Ishikawa (cell line): Measurements from ENCODE around the gene XBP1.

Experiments
- CEBPB ChIP-seq: IDR thresholded peaks from 2 replicates; pipeline ENCODE4 v1.6.1; 2012
- CREB1 ChIP-seq: IDR thresholded peaks from 2 replicates; pipeline ENCODE4 v1.6.1; 2012; ENCODE audit warnings: low read depth
- EGR1 ChIP-seq: IDR thresholded peaks from 2 replicates; pipeline ENCODE4 v1.6.1; 2012
- EP300 ChIP-seq: IDR thresholded peaks from 2 replicates; pipeline ENCODE4 v1.6.1; 2012; ENCODE audit warnings: borderline replicate concordance
- FOXM1 ChIP-seq: IDR thresholded peaks from 2 replicates; pipeline ENCODE4 v1.6.1; 2012; ENCODE audit warnings: low read depth, borderline replicate concordance
- MAX ChIP-seq: IDR thresholded peaks from 2 replicates; pipeline ENCODE4 v1.6.1; 2012
- NFIC ChIP-seq: IDR thresholded peaks from 2 replicates; pipeline ENCODE4 v1.6.1; 2012
- RAD21 ChIP-seq: IDR thresholded peaks from 2 replicates; pipeline ENCODE4 v1.6.1; 2012; ENCODE audit warnings: low read depth
- TAF1 ChIP-seq: IDR thresholded peaks from 2 replicates; pipeline ENCODE4 v1.6.1; 2012; ENCODE audit warnings: low read depth, mild to moderate bottlenecking
- TCF12 ChIP-seq: IDR thresholded peaks from 2 replicates; pipeline ENCODE4 v1.6.1; 2012; ENCODE audit warnings: low read depth
- TEAD4 ChIP-seq: IDR thresholded peaks from 2 replicates; pipeline ENCODE4 v1.6.1; 2012
- USF1 ChIP-seq: IDR thresholded peaks from 2 replicates; pipeline ENCODE4 v1.6.1; 2012
- YY1 ChIP-seq: IDR thresholded peaks from 2 replicates; pipeline ENCODE4 v1.6.1; 2012; ENCODE audit warnings: low read depth
- ZBTB7A ChIP-seq: IDR thresholded peaks from 2 replicates; pipeline ENCODE4 v1.6.1; 2012; ENCODE audit warnings: low read depth
- TF ChIP-seq, protein P1 (sequence below): IDR thresholded peaks from 2 replicates; pipeline ENCODE4 v1.6.1; 2012; ENCODE audit warnings: low read depth, mild to moderate bottlenecking

XBP1 gene

DNA sequence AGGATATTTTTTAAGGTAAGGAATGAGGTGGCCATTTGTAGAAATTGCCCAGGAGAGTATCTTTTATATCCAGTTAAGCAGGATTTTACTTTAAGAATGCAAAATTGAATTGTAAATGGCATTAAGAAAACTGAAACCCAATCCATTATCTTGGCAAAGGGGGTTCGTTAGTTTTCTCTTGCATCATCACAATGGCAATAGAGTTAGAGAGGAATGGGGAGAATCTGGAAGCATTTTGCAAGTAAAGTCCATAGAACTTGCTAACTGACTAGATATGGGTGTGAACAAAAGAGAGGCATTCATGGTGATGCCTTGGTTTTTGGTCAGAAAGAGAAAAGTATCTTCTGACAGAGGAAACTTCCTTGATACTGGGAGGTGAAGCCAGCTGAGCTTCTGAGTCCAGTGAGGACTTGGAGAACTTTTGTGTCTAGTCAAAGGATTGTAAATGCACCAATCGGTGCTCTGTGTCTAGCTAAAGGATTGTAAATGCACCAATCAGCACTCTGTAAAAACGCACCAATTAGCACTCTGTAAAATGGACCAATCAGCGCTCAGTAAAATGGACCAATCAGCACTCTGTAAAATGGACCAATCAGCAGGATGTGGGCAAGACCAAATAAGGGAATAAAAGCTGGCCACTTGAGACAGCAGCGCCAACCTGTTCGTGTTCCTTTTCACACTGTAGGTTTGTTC lies 31.5 kb downstream of the XBP1 start:
- TF ChIP-seq CEBPB (no peak), MAX (no peak), FOXM1 (no peak), NFIC (no peak), RAD21 (no peak), YY1 (no peak), CREB1 (no peak), TCF12 (no peak), TEAD4 (no peak), ZBTB7A (no peak), EGR1 (no peak), USF1 (no peak), EP300 (no peak), TAF1 (no peak)
- TF ChIP-seq, protein P1, sequence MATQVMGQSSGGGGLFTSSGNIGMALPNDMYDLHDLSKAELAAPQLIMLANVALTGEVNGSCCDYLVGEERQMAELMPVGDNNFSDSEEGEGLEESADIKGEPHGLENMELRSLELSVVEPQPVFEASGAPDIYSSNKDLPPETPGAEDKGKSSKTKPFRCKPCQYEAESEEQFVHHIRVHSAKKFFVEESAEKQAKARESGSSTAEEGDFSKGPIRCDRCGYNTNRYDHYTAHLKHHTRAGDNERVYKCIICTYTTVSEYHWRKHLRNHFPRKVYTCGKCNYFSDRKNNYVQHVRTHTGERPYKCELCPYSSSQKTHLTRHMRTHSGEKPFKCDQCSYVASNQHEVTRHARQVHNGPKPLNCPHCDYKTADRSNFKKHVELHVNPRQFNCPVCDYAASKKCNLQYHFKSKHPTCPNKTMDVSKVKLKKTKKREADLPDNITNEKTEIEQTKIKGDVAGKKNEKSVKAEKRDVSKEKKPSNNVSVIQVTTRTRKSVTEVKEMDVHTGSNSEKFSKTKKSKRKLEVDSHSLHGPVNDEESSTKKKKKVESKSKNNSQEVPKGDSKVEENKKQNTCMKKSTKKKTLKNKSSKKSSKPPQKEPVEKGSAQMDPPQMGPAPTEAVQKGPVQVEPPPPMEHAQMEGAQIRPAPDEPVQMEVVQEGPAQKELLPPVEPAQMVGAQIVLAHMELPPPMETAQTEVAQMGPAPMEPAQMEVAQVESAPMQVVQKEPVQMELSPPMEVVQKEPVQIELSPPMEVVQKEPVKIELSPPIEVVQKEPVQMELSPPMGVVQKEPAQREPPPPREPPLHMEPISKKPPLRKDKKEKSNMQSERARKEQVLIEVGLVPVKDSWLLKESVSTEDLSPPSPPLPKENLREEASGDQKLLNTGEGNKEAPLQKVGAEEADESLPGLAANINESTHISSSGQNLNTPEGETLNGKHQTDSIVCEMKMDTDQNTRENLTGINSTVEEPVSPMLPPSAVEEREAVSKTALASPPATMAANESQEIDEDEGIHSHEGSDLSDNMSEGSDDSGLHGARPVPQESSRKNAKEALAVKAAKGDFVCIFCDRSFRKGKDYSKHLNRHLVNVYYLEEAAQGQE: no peak

DNA sequence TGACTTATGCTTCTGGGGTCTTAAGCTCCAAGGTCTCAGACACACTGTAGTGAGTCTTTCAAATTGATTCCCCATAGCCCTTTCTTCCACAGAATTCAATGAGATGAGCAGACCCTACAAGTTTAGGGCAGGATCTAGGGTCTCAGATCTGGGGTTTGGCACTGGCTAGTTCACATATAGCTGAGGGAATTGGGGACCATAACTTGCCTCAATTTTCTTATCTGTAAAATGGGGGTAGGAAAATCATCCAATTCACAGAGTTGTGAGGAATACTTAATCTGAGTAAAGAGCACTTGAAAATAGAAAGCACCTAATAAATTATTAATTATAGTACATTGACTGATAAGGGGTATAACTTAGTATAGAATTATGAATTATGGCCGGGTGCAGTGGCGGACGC lies 33.7 kb downstream of the XBP1 start:
- TF ChIP-seq CREB1: no peak
- TF ChIP-seq, protein P1: no peak

DNA sequence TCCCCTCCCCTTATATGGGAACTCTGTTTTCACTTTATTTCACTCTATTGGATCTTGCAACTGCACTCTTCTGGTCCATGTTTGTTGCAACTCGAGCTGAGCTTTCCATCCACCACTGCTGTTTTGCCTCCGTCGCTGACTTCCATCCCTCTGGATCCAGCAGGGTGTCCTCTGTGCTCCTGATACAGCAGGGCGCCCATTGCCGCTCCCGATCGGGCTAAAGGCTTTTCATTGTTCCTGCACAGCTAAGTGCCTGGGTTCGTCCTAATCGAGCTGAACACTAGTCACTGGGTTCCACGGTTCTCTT lies 39.0 kb downstream of the XBP1 start:
- TF ChIP-seq EP300 (no peak), USF1 (no peak), ZBTB7A (no peak), NFIC (no peak), MAX (no peak), TEAD4 (no peak), YY1 (no peak), FOXM1 (no peak), TAF1 (no peak), RAD21 (no peak)

GRCh38 chr22:28759861-28760560 lies 40.4 kb downstream of the XBP1 start:
- no peak for TF ChIP-seq FOXM1
- TF ChIP-seq MAX: no peak
- no peak for TF ChIP-seq YY1
- TF ChIP-seq TEAD4: no peak
- TF ChIP-seq NFIC: no peak
- TF ChIP-seq TAF1: no peak
- no peak for TF ChIP-seq CEBPB
- no peak for TF ChIP-seq RAD21
- TF ChIP-seq EP300: no peak
- TF ChIP-seq USF1: no peak
- TF ChIP-seq CREB1: no peak
- TF ChIP-seq EGR1: no peak
- TF ChIP-seq, protein P1: no peak
- TF ChIP-seq ZBTB7A: no peak
- TF ChIP-seq TCF12: no peak
